NCI-H2107 treated with DMSO at 0.1 percent for 48 hours (cell line): ENCODE data around the gene AFF1.

Source experiments
- DNase-seq: peaks from one replicate; lab custom pipeline; 2025; ENCODE audit not compliant: unreplicated experiment; lab: John Stamatoyannopoulos, UW

AFF1 gene, protein sequence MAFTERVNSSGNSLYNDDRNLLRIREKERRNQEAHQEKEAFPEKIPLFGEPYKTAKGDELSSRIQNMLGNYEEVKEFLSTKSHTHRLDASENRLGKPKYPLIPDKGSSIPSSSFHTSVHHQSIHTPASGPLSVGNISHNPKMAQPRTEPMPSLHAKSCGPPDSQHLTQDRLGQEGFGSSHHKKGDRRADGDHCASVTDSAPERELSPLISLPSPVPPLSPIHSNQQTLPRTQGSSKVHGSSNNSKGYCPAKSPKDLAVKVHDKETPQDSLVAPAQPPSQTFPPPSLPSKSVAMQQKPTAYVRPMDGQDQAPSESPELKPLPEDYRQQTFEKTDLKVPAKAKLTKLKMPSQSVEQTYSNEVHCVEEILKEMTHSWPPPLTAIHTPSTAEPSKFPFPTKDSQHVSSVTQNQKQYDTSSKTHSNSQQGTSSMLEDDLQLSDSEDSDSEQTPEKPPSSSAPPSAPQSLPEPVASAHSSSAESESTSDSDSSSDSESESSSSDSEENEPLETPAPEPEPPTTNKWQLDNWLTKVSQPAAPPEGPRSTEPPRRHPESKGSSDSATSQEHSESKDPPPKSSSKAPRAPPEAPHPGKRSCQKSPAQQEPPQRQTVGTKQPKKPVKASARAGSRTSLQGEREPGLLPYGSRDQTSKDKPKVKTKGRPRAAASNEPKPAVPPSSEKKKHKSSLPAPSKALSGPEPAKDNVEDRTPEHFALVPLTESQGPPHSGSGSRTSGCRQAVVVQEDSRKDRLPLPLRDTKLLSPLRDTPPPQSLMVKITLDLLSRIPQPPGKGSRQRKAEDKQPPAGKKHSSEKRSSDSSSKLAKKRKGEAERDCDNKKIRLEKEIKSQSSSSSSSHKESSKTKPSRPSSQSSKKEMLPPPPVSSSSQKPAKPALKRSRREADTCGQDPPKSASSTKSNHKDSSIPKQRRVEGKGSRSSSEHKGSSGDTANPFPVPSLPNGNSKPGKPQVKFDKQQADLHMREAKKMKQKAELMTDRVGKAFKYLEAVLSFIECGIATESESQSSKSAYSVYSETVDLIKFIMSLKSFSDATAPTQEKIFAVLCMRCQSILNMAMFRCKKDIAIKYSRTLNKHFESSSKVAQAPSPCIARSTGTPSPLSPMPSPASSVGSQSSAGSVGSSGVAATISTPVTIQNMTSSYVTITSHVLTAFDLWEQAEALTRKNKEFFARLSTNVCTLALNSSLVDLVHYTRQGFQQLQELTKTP

DNA sequence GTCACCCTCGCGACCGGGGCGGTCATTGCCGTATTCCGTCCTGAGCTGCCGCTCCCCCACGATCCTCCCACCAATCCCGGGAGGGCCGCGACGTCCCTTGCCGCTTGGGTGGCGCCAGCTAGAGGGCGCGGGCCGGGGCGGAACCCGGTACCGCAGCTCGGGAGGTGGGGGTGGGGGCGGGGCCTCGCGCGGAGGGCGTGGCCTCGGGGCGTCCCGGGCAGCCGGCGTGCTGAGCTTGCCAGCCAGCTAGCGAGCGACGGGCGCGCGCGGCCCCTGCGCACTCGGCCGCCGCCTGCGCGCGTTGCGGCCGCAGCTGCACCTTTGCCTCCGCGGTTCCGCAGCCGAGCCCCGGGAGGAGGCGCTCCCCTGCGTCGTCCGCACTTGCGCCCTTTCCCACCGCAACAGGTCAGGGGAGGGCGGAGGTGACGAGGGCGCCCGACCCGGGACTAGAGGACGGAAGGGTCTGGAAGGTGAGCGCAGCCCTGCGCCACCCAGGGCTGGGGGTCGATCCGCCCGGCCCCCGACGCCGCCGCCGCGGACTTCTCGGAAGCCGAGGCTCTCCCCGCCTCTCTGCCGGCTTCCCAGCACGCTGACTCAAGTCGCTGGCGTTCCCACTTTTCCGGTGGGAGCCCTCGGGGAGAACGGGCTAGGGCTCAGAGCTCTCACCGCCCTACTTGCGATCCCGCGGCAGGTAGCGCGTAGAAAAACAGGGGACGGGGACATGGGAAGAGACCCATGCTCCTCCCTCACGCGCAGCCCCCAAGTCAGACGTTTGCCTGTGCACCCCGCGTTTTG lies at the start of gene AFF1:
Gene AFF1, plus strand, starts transcription at position 241 of the 795 bp plus-strand sequence. CDS start 13,523 bp downstream, outside the sequence.
- peak; percentile 52 for DNase-seq

GRCh38 chr4:86890790-86891189 lies 44.0 kb upstream of the AFF1 start:
- no peak for DNase-seq

- DNase-seq = peak; percentile 24
Observed at GRCh38 chr4:86891762-86892635, 42.8 kb upstream of the AFF1 start, which contains the start of gene C4orf36. Gene C4orf36 (minus strand): TSS chr4:86892422. CDS start chr4:86891520, 902 bp downstream.

DNA sequence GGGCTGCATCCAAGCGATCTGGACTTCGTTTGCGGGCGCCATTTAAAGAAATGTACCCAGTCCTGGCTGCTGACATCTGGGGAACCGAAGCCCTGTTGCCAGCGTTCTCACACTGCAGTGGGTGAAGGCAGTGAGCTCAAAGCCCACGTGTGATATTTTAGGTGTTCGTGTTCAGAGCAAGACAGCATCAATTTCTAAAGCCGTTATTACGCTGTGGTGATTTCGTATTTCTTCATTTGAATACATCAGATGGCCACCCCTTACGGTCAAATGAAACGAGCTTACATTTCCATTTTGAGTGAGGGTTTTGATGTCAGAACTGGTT lies 42.2 kb upstream of the AFF1 start:
- DNase-seq = no peak

DNA sequence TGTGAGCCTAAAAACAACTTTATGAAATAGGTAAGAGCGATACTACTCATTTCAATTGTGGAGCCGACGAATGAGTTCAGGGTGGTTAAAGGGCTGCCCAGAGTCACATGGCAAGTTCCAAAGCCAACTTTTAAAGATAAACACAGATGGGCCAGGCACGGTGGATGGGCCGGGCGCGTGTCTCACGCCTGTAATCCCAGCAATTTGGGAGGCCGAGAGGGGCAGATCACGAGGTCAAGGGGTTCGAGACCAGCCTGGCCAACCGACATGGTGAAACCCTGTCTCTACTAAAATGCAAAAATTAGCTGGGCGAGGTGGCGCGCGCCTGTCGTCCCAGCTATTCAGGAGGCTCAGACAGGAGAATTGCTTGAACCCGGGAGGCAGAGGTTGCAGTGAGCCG lies 41.7 kb upstream of the AFF1 start:
- DNase-seq = no peak

GRCh38 chr4:86894455-86894854 lies 40.4 kb upstream of the AFF1 start:
- DNase-seq = no peak

- peak; percentile 70 for DNase-seq
Observed at GRCh38 chr4:86895692-86896488, 38.9 kb upstream of the AFF1 start.

- DNase-seq = no peak
Observed at GRCh38 chr4:86896596-86896995, 38.2 kb upstream of the AFF1 start.

DNA sequence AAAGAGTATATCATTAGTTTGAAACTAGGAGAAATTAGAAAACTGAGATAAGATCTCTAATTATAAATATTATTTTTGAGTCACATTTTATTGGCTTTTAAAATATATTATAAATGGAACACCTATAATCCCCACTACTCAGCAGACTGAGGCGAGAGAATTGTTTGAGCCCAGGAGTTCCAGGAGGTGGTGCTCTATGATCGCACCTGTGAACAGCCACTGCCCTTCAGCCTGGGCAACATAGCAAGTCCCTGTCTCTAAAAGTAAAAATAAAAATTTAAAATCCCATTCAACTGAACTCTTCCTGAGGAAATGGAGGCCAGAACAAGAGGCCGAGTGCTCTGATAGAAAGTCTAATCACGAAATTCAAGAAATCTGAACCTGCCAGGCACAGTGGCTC lies 36.2 kb upstream of the AFF1 start:
- no peak for DNase-seq

GRCh38 chr4:86901864-86902263 lies 32.9 kb upstream of the AFF1 start:
- DNase-seq = no peak

DNA sequence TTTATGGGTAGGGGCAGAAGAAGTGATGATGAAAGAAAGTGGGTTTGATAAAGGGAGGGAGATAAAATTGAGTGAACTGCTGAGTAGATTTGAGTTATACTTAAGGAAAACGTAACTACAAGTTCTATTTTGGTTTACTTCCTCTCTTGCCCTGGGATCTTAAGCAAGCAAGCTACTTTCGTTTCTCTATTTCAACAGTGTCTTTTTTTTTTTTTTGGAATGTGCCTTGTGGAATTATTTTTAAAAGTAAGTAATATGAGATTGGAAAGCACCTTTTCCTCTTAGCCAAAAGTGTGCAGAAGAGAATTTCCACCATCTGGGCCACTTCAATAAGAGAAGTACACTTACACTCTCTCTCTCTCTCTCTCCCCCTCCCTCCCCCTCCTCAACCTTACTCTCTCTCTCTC lies 26.6 kb upstream of the AFF1 start:
- DNase-seq = no peak

DNA sequence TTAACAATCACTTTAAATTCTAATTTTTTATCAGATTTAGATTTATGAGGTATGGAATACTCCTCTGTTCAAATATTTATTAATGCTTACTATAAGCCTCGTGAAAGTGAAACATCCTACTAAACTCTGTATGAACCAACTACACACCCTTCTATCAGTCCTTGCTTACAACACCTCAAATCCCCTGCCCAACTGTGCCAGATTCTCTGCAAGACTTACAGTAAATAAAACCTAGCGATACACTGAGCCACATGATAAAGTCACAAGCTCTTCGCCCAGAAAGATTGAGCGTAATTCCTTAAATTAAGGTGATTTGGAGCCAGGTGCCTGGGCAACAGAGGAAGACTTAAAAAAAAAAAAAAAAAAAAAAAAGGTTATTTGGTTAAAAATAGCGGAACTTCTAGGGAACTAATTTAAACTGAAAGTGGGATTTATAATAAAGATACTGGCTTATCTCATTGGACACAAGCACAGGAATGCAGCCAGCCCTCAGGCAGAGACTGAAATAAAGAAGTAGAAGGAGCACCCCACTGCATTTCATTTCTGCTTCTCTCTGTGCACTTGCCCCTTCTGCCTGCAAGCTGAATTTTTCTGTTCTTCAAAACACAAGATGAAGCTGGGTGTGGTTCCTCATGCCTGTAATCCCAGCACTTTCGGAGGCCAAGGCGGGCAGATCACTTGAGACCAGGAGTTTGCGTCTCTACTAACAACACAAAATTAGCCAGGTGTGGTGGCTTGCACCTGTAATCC lies 25.1 kb upstream of the AFF1 start:
- no peak for DNase-seq

- DNase-seq = no peak
Observed at GRCh38 chr4:86910369-86910768, 24.4 kb upstream of the AFF1 start.

DNA sequence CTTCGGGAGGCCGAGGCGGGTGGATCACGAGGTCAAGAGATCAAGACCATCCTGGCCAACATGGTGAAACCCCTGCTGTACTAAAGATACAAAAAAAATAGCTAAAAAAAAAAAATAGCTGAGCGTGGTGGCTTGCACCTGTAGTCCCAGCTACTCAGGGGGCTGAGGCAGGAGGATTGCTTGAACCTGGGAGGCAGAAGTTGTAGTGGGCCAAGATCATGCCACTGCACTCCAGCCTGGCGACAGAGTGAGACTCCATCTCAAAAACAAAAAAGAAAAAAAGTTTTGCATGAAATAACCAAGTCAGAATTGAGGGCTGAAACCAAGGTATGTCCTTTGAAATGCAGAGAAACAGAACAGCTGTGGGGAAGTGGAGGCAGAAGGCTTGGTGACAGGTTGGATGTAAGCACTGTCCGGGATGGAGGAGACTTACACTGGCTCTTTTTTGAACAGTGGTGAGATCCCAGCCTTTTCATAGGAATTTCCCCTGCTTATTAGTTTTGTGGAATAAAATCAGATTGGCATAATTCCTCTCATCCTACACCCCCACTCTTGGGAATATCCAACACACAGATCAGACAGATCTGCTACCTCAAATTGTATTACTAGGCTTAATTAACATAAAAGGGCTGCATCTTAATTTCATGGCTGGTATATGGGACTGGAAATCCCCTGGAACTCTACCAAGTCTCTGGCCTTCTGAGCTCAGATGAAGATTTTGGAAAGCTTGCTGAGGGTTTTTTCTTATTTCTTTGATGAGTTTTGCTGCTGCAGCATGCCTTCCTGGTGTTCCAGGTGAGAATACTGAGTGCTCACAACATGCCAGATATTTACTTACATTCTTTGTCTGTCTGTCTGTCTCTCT lies 23.8 kb upstream of the AFF1 start:
- DNase-seq = no peak

GRCh38 chr4:86916392-86916791 lies 18.4 kb upstream of the AFF1 start:
- DNase-seq = no peak

DNA sequence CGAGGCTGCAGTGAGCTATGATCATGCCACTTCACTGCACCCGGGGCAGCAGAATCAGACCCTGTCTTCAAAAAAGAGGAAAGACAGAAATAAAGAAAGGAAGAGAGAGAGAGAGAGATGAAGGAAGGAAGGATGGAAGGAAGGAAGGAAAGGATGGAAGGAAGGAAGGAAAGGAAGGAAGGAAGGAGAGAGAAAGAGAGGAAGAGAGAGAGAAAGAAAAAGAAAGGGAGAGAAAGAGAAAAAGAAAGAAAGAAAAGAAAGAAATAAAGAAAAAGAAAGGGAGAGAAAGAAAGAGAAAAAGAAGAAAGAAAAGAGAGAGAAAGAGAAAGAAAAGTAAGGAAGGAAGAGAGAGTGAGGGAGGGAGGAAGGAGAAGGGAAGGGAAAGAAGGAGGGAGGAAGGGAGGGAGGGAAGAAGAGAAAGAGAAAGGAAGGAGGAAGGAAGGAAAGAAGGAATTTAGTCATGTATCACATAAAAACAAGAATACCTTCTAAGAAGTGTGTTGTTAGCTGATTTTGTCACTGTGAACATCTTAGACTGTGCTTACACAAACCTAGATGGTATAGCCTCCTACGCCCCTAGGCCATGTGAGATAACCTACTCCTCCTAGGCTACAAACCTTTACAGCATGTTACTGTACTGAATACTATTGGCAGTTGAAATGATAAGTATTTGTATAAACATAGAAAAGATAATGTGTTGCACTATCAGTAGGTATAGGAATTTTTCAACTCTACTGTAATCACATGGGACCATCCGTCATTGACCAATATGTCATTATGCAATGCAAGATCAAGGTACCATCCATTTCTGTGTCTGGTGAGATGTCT lies 17.4 kb upstream of the AFF1 start:
- no peak for DNase-seq
